K562 (cell line): ENCODE results near the gene MYO1A. TPM values are rescaled to one million over a fixed set of nuclear protein-coding genes. Genes with fewer than 3 reads are reported as not detected.

Source experiments
- ATAC-seq: fragments of 200-7000 bp; cut with Tn5 transposase; 3 replicates; pipeline ENCODE4 v1.9.1; 2020; ENCODE audit warnings: moderate library complexity
- BruUV-seq: library from RNA; stranded (reverse); fragments of 400-500 nt; replicated peaks from 2 replicates; lab custom pipeline; 2021; lab: Mats Ljungman, UMichigan
- CTCF ChIA-PET: fragments of 300-600 bp; formaldehyde crosslinking; extraction: SDS; loops from one replicate; lab custom pipeline; 2021; ENCODE audit warnings: low intra/inter-chr PET ratio; lab: Yijun Ruan, JAX
- POLR2A ChIA-PET: fragments of 300-600, 350-650 bp; sonication (Branson Sonifier 250); formaldehyde crosslinking; extraction: SDS; loops from one replicate; lab custom pipeline; 2021; ENCODE audit warnings: antibody characterized with exemption, inconsistent platforms; lab: Yijun Ruan, JAX
- DNase-seq, 4 experiments: peaks; one replicate each; pipeline versions ENCODE4 v3.0.0 to v3.0.0-alpha.2; 2011 to 2018; ENCODE audit warnings: low spot score in 3 of 4, mixed read lengths in 3 of 4; ENCODE audit errors: extremely low read depth in 1 of 4
- FAIRE-seq: peaks from 2 replicates; lab custom pipeline; 2011; peaks lifted over from hg19 to GRCh38; lab: Jason Lieb, UNC
- H2AFZ ChIP-seq: 2 replicates; pipeline ENCODE4 v1.6.0; 2011; ENCODE audit warnings: low read depth, low read length, control low read depth, inconsistent platforms
- H3K27ac ChIP-seq: fragments of 200-600 bp; 3 replicates; pipeline ENCODE4 v1.8.0; 2011; ENCODE audit warnings: low read depth, mild to moderate bottlenecking, control low read depth, inconsistent platforms, low read length, moderate library complexity, mixed read lengths; ENCODE audit errors: extremely low read depth
- H3K27me3 ChIP-seq, 2 experiments: fragments of 300-600 bp in 1 of 2; 2 replicates in 1 of 2; 3 replicates in 1 of 2; pipeline versions ENCODE4 v1.6.0 to v1.8.0; 2011; ENCODE audit warnings: inconsistent platforms in 2 of 2, low read length in 2 of 2, mild to moderate bottlenecking in 1 of 2, mixed read lengths in 1 of 2, moderate library complexity in 1 of 2; ENCODE audit not compliant: control insufficient read depth in 2 of 2, insufficient read depth in 2 of 2
- H3K36me3 ChIP-seq: fragments of 300-600 bp; 3 replicates; pipeline ENCODE4 v1.8.0; 2011; ENCODE audit warnings: mild to moderate bottlenecking, low read length, inconsistent platforms; ENCODE audit not compliant: control insufficient read depth, insufficient read depth
- H3K4me1 ChIP-seq, 2 experiments: fragments of 200-600 bp in 1 of 2; replicated peaks in 1 of 2; 2 replicates in 1 of 2; 3 replicates in 1 of 2; pipeline versions ENCODE4 v1.5.1 to v1.8.0; 2011; ENCODE audit warnings: inconsistent platforms in 2 of 2, low read length in 2 of 2, mild to moderate bottlenecking in 1 of 2, mixed read lengths in 1 of 2, moderate library complexity in 1 of 2; ENCODE audit not compliant: control insufficient read depth in 2 of 2, insufficient read depth in 2 of 2
- H3K4me2 ChIP-seq: 2 replicates; pipeline ENCODE4 v1.6.1; 2011; ENCODE audit warnings: low read length, control low read depth, inconsistent platforms, mixed read lengths; ENCODE audit not compliant: insufficient read depth
- H3K4me3 ChIP-seq: fragments of 200-600 bp; sonication (generic), shearing (Covaris generic); 2 replicates; pipeline ENCODE4 v1.5.1; 2016; ENCODE audit warnings: control low read depth, inconsistent platforms
- H3K79me2 ChIP-seq: fragments of 200-600 bp; 3 replicates; pipeline ENCODE4 v1.8.0; 2011; ENCODE audit warnings: low read length, inconsistent platforms; ENCODE audit not compliant: control insufficient read depth, insufficient read depth
- H3K9ac ChIP-seq, 2 experiments: 2 replicates each; pipeline versions ENCODE4 v1.6.0 to v1.6.1; 2011; ENCODE audit warnings: low read depth in 2 of 2, low read length in 2 of 2, control low read depth in 1 of 2, inconsistent platforms in 1 of 2, mild to moderate bottlenecking in 1 of 2, mixed read lengths in 1 of 2; ENCODE audit not compliant: insufficient read depth in 1 of 2
- H3K9me1 ChIP-seq: one replicate; pipeline ENCODE4 v1.6.0; 2011; ENCODE audit warnings: inconsistent platforms, mild to moderate bottlenecking, low read length, moderate library complexity; ENCODE audit not compliant: control insufficient read depth, insufficient read depth
- H3K9me3 ChIP-seq: replicated peaks from 2 replicates; pipeline ENCODE4 v1.5.1; 2011; ENCODE audit warnings: low read depth, low read length, inconsistent platforms; ENCODE audit not compliant: control insufficient read depth, insufficient read depth
- H4K20me1 ChIP-seq: replicated peaks from 2 replicates; pipeline ENCODE4 v1.6.1; 2011; ENCODE audit warnings: low read length, inconsistent platforms, mixed read lengths; ENCODE audit not compliant: control insufficient read depth, insufficient read depth
- BRD9 ChIP-seq: fragments of 450-650 bp; IDR thresholded peaks from 2 replicates; pipeline ENCODE4 v1.6.1; 2018; ENCODE audit warnings: low read depth; ENCODE audit not compliant: partially characterized antibody
- BRF1 ChIP-seq: IDR thresholded peaks from 3 replicates; pipeline ENCODE4 v1.6.1; 2011; ENCODE audit warnings: borderline replicate concordance, mild to moderate bottlenecking; ENCODE audit not compliant: insufficient read length; ENCODE audit errors: extremely low read depth
- CBX3 ChIP-seq, 2 experiments: IDR thresholded peaks; 1 replicate in 1 of 2; 2 replicates in 1 of 2; pipeline ENCODE4 v1.6.1; 2012; ENCODE audit warnings: inconsistent platforms in 2 of 2, low read length in 2 of 2, borderline replicate concordance in 1 of 2, control low read depth in 1 of 2
- EWSR1 ChIP-seq: fragments of 450-650 bp; IDR thresholded peaks from 2 replicates; pipeline ENCODE4 v1.6.1; 2018; ENCODE audit warnings: borderline replicate concordance, mild to moderate bottlenecking, low read depth, moderate library complexity; ENCODE audit not compliant: partially characterized antibody
- GATAD2A ChIP-seq: fragments of 450-650 bp; IDR thresholded peaks from 2 replicates; pipeline ENCODE4 v1.6.1; 2017
- MTA1 ChIP-seq: fragments of 450-650 bp; IDR thresholded peaks from 2 replicates; pipeline ENCODE4 v1.6.1; 2017; ENCODE audit warnings: borderline replicate concordance
- MTA2 ChIP-seq: fragments of 450-650 bp; IDR thresholded peaks from 2 replicates; pipeline ENCODE4 v1.6.1; 2016; ENCODE audit warnings: low read depth
- POLR2AphosphoS2 ChIP-seq: IDR thresholded peaks from 2 replicates; pipeline ENCODE4 v1.6.1; 2012; ENCODE audit warnings: low read length, improper control_type of control experiment
- WGBS: fragments of 100-300 bp; shearing (Covaris generic); methylation state at CpG from one replicate; pipeline ENCODE4 v1.1.6; 2016; ENCODE audit warnings: low coverage, mixed read lengths; ENCODE audit not compliant: insufficient coverage; ENCODE audit errors: missing lambda C conversion rate; 5-methylcytosine and 5-hydroxymethylcytosine counted together
- in situ Hi-C: fragments of 300-500 bp; cut with MboI; formaldehyde crosslinking; loops from 4 replicates; pipeline ENCODE4 v1.15.0; 2018; ENCODE audit warnings: inconsistent platforms, mixed read lengths
- intact Hi-C: fragments of 100-400 bp; cut with micrococcal nuclease; formaldehyde crosslinking; loops from 2 replicates; pipeline ENCODE4 v1.14.2; 2022
- polyA plus RNA-seq, 8 experiments: library from polyadenylated mRNA; depleted of rRNA in 4 of 8; stranded (reverse) in 5 of 8; unstranded in 3 of 8; fragments of >200 nt; fragmentation: Nextera tagmentation in 2 of 8; fragmentation: Illumina TruSeq in 1 of 8; extraction: Ambion mirVana in 2 of 8; extraction: Trizol in 1 of 8; gene quantifications; 2 replicates each; pipeline versions ENCODE4 v1.2.1 to v1.2.3, GENCODE V29; 2011 to 2014; ENCODE audit warnings: inconsistent platforms in 1 of 8, missing spikeins in 1 of 8
- total RNA-seq, 7 experiments: library from RNA; depleted of rRNA in 6 of 7; stranded (reverse); fragments of >200 nt in 6 of 7; fragmentation: Illumina TruSeq in 2 of 7; extraction: Trizol in 2 of 7; gene quantifications; 2 replicates each; pipeline versions ENCODE4 v1.2.1 to v1.2.3, GENCODE V29; 2011 to 2021; ENCODE audit warnings: low replicate concordance in 1 of 7
- TF ChIP-seq, protein P1 (sequence below): fragments of 450-650 bp; formaldehyde crosslinking; IDR thresholded peaks from 2 replicates; pipeline ENCODE4 v1.4.0; 2020; ENCODE audit warnings: mild to moderate bottlenecking
- TF ChIP-seq, protein P2 (sequence below): fragments of 450-650 bp; IDR thresholded peaks from 2 replicates; pipeline ENCODE4 v1.6.1; 2017; ENCODE audit warnings: mild to moderate bottlenecking, moderate library complexity
- TF ChIP-seq, protein P3 (sequence below): sonication (generic); formaldehyde crosslinking; IDR thresholded peaks from 2 replicates; pipeline ENCODE4 v1.8.0; 2023; ENCODE audit warnings: missing genetic modification reagents, mild to moderate bottlenecking, borderline replicate concordance
- TF ChIP-seq, protein P4 (sequence below): fragments of 200-800 bp; sonication (Bioruptor generic); IDR thresholded peaks from 2 replicates; pipeline ENCODE4 v1.6.1; 2017; ENCODE audit warnings: missing genetic modification characterization, missing compliant biosample characterization

The MYO1A gene
- total and polyA plus RNA-seq, 9 of the 15 experiments (the other 6 are each of a cell fraction or from before 2014, with no cell fraction given) = 0.03 to 0.29 (median 0.14) TPM; not detected in 2

DNA sequence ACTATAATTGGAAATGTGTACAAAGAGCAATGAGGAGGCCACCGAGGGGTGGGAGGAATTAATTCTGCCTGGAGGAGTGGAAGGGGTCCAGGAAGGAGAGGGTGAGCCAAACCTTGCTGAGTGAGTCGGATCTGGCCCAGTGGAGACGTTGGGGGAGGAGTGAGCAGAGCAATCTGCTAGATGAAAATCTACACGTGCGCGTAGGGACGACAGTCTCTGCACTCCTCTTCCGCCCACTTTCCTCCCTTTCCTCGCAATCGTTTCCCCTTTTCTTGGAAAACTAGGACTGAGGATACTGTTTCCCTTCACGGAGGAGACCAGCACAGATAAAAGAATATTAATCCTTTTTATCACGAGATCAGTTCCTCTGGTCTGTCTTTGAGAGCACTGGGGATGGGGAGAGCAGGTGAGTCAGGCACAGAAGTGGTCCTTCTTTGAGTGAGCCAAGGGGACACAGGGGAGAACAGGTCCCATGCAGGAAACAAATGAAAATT, 36.1 kb upstream of the MYO1A start:
- H3K4me3 ChIP-seq = peak overlapping the region; percentile 73; the same call in 1 of the 2 replicates
- intact Hi-C loops = loop anchor here (10.0 kb wide), 1 partner anchor 451 kb away; the partner anchor contains the start of gene BAZ2A
- DNase-seq (peak in 2 of 4 experiments; percentile 48 to 86), ATAC-seq (no peak), FAIRE-seq (peak; percentile 70)
- H3K9me1 ChIP-seq = no peaks in the 10 kb centered on the region
- no peaks in the 10 kb centered on the region for H3K9me3 ChIP-seq
- peaks cover 27 to 49% of the 10 kb centered on the region in 2 experiments for H3K4me1 ChIP-seq
- in situ Hi-C loops = no loop called here
- H3K27ac ChIP-seq = peak overlapping the region; percentile 93
- ChIA-PET POLR2A (no interaction called here), CTCF (no interaction called here)
- no TSS peak for BruUV-seq
- peaks cover 5% of the 10 kb centered on the region; the same call in 1 of the 2 replicates for H4K20me1 ChIP-seq
- H3K36me3 ChIP-seq = peaks cover 5% of the 10 kb centered on the region; the same call in 1 of the 3 replicates
- H3K9ac ChIP-seq = peak overlapping the region; percentile 75 to 93; a peak in 3 of 4 replicates
- H2AFZ ChIP-seq = peak overlapping the region; percentile 84
- H3K79me2 ChIP-seq = peaks cover 24% of the 10 kb centered on the region
- H3K4me2 ChIP-seq = peak overlapping the region; percentile 81
- 1% methylated on average over 12 of the region's 12 CpGs for WGBS
- no peaks in the 10 kb centered on the region for H3K27me3 ChIP-seq
- TF ChIP-seq, protein P1, sequence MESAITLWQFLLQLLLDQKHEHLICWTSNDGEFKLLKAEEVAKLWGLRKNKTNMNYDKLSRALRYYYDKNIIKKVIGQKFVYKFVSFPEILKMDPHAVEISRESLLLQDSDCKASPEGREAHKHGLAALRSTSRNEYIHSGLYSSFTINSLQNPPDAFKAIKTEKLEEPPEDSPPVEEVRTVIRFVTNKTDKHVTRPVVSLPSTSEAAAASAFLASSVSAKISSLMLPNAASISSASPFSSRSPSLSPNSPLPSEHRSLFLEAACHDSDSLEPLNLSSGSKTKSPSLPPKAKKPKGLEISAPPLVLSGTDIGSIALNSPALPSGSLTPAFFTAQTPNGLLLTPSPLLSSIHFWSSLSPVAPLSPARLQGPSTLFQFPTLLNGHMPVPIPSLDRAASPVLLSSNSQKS (CRISPR knock-in tag) = no peak
- TF ChIP-seq CBX3 (IDR thresholded peaks at IDR 0.05; ENCODE audit: borderline replicate concordance in 1 of 2, low read length in 2 of 2) (peak in 1 of 2 experiments; percentile 31; a peak in 1 of 3 replicates), MTA1 (peak; percentile 73), EWSR1 (no peak), GATAD2A (peak; percentile 24; the same call in 1 of the 2 replicates), POLR2AphosphoS2 (no peak; the same call in 1 of the 2 replicates), BRD9 (no peak), MTA2 (no peak), BRF1 (no peak)
- TF ChIP-seq, protein P2, sequence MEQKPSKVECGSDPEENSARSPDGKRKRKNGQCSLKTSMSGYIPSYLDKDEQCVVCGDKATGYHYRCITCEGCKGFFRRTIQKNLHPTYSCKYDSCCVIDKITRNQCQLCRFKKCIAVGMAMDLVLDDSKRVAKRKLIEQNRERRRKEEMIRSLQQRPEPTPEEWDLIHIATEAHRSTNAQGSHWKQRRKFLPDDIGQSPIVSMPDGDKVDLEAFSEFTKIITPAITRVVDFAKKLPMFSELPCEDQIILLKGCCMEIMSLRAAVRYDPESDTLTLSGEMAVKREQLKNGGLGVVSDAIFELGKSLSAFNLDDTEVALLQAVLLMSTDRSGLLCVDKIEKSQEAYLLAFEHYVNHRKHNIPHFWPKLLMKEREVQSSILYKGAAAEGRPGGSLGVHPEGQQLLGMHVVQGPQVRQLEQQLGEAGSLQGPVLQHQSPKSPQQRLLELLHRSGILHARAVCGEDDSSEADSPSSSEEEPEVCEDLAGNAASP = no peak
- TF ChIP-seq, protein P3, sequence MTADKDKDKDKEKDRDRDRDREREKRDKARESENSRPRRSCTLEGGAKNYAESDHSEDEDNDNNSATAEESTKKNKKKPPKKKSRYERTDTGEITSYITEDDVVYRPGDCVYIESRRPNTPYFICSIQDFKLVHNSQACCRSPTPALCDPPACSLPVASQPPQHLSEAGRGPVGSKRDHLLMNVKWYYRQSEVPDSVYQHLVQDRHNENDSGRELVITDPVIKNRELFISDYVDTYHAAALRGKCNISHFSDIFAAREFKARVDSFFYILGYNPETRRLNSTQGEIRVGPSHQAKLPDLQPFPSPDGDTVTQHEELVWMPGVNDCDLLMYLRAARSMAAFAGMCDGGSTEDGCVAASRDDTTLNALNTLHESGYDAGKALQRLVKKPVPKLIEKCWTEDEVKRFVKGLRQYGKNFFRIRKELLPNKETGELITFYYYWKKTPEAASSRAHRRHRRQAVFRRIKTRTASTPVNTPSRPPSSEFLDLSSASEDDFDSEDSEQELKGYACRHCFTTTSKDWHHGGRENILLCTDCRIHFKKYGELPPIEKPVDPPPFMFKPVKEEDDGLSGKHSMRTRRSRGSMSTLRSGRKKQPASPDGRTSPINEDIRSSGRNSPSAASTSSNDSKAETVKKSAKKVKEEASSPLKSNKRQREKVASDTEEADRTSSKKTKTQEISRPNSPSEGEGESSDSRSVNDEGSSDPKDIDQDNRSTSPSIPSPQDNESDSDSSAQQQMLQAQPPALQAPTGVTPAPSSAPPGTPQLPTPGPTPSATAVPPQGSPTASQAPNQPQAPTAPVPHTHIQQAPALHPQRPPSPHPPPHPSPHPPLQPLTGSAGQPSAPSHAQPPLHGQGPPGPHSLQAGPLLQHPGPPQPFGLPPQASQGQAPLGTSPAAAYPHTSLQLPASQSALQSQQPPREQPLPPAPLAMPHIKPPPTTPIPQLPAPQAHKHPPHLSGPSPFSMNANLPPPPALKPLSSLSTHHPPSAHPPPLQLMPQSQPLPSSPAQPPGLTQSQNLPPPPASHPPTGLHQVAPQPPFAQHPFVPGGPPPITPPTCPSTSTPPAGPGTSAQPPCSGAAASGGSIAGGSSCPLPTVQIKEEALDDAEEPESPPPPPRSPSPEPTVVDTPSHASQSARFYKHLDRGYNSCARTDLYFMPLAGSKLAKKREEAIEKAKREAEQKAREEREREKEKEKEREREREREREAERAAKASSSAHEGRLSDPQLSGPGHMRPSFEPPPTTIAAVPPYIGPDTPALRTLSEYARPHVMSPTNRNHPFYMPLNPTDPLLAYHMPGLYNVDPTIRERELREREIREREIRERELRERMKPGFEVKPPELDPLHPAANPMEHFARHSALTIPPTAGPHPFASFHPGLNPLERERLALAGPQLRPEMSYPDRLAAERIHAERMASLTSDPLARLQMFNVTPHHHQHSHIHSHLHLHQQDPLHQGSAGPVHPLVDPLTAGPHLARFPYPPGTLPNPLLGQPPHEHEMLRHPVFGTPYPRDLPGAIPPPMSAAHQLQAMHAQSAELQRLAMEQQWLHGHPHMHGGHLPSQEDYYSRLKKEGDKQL = no peak
- TF ChIP-seq, protein P4, sequence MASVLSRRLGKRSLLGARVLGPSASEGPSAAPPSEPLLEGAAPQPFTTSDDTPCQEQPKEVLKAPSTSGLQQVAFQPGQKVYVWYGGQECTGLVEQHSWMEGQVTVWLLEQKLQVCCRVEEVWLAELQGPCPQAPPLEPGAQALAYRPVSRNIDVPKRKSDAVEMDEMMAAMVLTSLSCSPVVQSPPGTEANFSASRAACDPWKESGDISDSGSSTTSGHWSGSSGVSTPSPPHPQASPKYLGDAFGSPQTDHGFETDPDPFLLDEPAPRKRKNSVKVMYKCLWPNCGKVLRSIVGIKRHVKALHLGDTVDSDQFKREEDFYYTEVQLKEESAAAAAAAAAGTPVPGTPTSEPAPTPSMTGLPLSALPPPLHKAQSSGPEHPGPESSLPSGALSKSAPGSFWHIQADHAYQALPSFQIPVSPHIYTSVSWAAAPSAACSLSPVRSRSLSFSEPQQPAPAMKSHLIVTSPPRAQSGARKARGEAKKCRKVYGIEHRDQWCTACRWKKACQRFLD (CRISPR knock-in tag) = no peak; the same call in none of the 2 replicates
